ENCODE results near the gene DUSP5.
"Not testable (repeated sequence)": the region's sequence is repeated elsewhere in the genome, so short reads cannot be mapped to it uniquely, and the experiment has no call there.

The DUSP5 gene

GRCh38 chr10:110497438-110498086 lies at the start of gene DUSP5:
Gene DUSP5 (plus strand): TSS chr10:110497907. CDS start chr10:110498122, 215 bp downstream.
- DNase-seq: no peak

GRCh38 chr10:110448682-110449418 lies 48.9 kb upstream of the DUSP5 start:
- no peak for DNase-seq

GRCh38 chr10:110455446-110455845 lies 42.3 kb upstream of the DUSP5 start:
- no peak for DNase-seq

GRCh38 chr10:110456046-110456445 lies 41.7 kb upstream of the DUSP5 start:
- DNase-seq: no peak

GRCh38 chr10:110456523-110457091 lies 41.1 kb upstream of the DUSP5 start:
- no peak for DNase-seq

GRCh38 chr10:110457851-110458250 lies 39.9 kb upstream of the DUSP5 start:
- DNase-seq: no peak

GRCh38 chr10:110458266-110458920 lies 39.3 kb upstream of the DUSP5 start:
- no peak for DNase-seq

- no peak for DNase-seq
These were observed 38.1 kb upstream of the DUSP5 start for GRCh38 chr10:110459600-110459999.

- no peak for DNase-seq
These were observed 37.4 kb upstream of the DUSP5 start for GRCh38 chr10:110460111-110460809.

GRCh38 chr10:110461088-110461487 lies 36.6 kb upstream of the DUSP5 start:
- DNase-seq: no peak

- DNase-seq: no peak
These were observed 36.2 kb upstream of the DUSP5 start for GRCh38 chr10:110461530-110461929.

GRCh38 chr10:110462166-110463095 lies 35.3 kb upstream of the DUSP5 start:
- DNase-seq: no peak

- DNase-seq: not testable (repeated sequence)
These were observed 29.4 kb upstream of the DUSP5 start for GRCh38 chr10:110468258-110468657.

- DNase-seq: not testable (repeated sequence)
These were observed 27.2 kb upstream of the DUSP5 start for GRCh38 chr10:110470541-110470940.

- no peak for DNase-seq
These were observed 26.1 kb upstream of the DUSP5 start for GRCh38 chr10:110471566-110472139.

- DNase-seq: no peak
These were observed 23.7 kb upstream of the DUSP5 start for GRCh38 chr10:110474017-110474416.

GRCh38 chr10:110474826-110475225 lies 22.9 kb upstream of the DUSP5 start:
- DNase-seq: no peak

- no peak for DNase-seq
These were observed 21.8 kb upstream of the DUSP5 start for GRCh38 chr10:110475722-110476515.

- DNase-seq: no peak
These were observed 18.0 kb upstream of the DUSP5 start for GRCh38 chr10:110479710-110480109.

- no peak for DNase-seq
These were observed 17.3 kb upstream of the DUSP5 start for GRCh38 chr10:110480387-110480786.

- no peak for DNase-seq
These were observed 15.8 kb upstream of the DUSP5 start for GRCh38 chr10:110481919-110482318.

Measured in NCI-H2081 treated with DMSO at 0.1 percent for 48 hours (cell line).